T-helper 2 cell treated with Interferon-gamma antibody and Interleukin-4, amounts not matched to agents 5 μg/mL and 100 μg/mL, for 36 hours (primary cell): ENCODE results near the gene MGMT.

Source experiments
- DNase-seq: peaks from one replicate; pipeline ENCODE4 v3.0.0; 2021; ENCODE audit warnings: low spot score
- H3K27ac Mint-ChIP-seq: one replicate; pipeline ENCODE4 v1.8.0; 2021; ENCODE audit warnings: mild to moderate bottlenecking, mixed read lengths
- H3K27me3 Mint-ChIP-seq: one replicate; pipeline ENCODE4 v1.8.0; 2021; ENCODE audit warnings: low read depth, mixed read lengths
- H3K36me3 Mint-ChIP-seq: one replicate; pipeline ENCODE4 v1.8.0; 2021; ENCODE audit warnings: low read depth, mixed read lengths
- H3K4me1 Mint-ChIP-seq: one replicate; pipeline ENCODE4 v1.8.0; 2021; ENCODE audit warnings: low read depth, mixed read lengths
- H3K4me3 Mint-ChIP-seq: one replicate; pipeline ENCODE4 v1.8.0; 2022; ENCODE audit warnings: mild to moderate bottlenecking, moderate library complexity, mixed read lengths
- H3K9me3 Mint-ChIP-seq: one replicate; pipeline ENCODE4 v1.8.0; 2021; ENCODE audit warnings: mixed read lengths

MGMT gene

DNA sequence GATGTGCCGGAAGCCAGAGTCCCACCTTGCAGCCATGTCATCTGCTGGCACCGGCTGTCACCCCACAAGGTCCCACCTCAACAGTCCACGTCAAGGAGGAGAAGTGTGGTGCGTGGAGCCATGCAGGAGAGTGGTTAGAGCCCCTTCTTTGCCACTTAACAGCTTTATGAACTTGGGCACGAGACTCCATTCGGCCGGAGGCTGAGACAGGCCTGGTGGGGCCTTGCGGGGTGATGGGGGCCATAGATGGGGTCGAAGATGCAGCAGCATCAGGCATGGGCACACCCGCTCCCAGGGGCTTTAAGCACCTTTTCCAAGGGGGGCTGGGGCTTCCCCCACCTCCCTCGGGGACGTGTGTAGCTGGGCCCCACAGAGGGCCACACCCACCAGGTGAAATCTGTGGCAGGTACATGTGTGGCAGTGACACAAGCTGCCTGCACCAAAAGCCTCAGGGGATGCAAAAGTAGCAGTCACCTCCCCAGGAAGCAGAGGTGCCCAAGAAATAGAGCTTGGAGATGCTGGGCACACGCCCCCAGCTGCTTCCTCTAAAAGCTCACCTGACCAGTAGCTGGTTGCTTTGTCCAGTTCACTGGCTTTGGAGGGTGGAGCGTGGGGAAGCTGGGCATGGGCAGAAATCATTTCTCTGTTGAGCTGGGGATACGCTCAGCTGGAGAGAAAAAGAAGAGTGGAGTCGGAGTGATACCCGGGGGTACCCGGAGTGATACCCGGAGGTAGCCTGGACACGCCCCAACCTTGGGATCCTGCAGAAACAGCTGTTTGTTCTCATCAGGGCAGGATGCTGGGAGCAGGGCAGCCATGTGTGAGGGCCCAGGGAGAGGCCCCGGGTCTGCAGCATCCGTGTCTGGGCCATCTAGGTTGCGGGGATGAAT lies 297.2 kb downstream of the MGMT start:
- DNase-seq, result no peak
- Mint-ChIP-seq H3K9me3 (no peaks in the 10 kb centered on the region), H3K36me3 (no peaks in the 10 kb centered on the region), H3K27ac (no peak overlapping the region), H3K27me3 (no peaks in the 10 kb centered on the region), H3K4me3 (no peak overlapping the region), H3K4me1 (no peaks in the 10 kb centered on the region)

DNA sequence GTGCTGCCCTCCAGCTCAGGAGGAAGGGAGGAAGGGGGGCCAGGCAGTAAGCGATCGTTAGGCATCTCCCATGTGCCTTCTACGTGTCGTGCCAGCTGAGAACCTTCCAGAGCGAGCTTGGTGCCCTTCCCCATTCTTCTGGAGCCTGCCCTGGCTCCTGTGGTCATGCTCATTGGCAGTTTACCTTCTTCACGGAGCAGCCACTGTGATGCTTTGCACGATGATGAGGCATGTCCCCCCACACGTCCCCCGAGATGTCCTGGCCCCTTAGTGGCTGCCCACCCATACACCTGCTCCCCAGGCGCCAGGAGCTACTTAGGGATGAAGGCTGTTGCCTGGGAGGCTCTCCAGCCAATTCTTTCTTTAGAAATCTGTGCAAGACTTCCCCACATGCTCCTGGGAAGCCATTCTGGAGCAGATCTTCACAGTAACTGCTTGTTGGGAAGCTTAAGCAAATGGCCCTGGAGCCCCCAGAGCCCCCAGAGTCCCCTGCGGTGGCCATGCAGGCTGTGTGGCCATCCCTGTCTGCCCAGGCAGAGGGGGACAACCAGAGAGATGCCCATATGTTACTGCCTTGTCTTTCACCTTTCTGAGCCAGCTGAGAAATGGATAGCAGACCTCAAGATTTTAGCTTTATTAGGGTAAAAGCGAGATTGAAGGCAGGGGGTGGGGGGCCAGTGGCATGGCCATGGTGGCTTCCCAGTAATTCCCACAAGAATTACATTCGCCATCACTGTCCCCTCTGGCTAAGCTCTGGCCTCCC lies 298.0 kb downstream of the MGMT start:
- Mint-ChIP-seq H3K4me3 (no peak overlapping the region), H3K36me3 (no peaks in the 10 kb centered on the region), H3K27ac (no peak overlapping the region), H3K4me1 (no peaks in the 10 kb centered on the region), H3K9me3 (no peaks in the 10 kb centered on the region), H3K27me3 (no peaks in the 10 kb centered on the region)
- DNase-seq, result no peak

DNA sequence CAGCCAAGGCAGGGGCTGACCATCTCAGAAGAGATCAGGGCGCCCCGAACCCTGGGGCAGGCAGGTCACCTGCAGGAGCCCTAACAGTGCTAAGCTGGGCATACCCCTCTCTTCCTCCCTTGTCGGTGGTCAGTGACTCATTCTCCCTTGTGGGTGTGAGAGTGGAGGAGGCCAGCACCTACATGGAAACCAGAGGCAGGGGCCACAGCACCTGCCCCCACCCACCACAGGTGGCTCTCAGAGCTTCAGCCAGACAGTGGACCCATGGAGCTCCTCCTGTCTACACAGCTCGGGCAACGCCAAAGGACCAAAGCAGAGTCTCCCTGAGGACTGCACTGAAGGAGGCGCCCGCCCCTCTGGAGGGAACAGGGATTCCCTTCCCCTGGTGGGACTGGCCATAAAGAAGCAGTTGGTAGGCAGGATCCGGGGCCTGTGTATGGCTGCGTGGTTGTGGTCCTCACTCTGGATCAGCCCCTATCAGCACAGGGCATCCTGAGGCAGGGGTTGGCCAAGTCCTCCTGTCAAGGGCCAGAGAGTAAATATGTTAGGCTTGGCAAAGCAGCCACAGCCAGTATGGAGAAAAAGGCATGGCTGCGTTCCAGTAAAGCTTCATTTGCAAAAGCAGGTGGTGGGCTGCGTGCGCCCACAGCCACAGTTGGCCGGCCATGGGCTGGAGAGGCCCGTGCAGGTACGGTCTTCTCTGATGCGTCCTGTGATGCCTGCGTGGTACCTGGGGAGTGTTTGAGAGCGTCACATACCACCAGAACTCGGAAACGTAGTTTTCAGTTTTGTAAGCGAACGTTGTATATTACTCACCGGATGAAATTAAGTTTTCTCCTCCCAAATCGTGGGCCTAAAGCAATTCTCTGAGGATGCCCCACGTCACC lies 298.9 kb downstream of the MGMT start:
- Mint-ChIP-seq H3K27me3 (no peaks in the 10 kb centered on the region), H3K4me1 (no peaks in the 10 kb centered on the region), H3K4me3 (no peak overlapping the region), H3K36me3 (no peaks in the 10 kb centered on the region), H3K27ac (no peak overlapping the region), H3K9me3 (no peaks in the 10 kb centered on the region)
- DNase-seq, result no peak

DNA sequence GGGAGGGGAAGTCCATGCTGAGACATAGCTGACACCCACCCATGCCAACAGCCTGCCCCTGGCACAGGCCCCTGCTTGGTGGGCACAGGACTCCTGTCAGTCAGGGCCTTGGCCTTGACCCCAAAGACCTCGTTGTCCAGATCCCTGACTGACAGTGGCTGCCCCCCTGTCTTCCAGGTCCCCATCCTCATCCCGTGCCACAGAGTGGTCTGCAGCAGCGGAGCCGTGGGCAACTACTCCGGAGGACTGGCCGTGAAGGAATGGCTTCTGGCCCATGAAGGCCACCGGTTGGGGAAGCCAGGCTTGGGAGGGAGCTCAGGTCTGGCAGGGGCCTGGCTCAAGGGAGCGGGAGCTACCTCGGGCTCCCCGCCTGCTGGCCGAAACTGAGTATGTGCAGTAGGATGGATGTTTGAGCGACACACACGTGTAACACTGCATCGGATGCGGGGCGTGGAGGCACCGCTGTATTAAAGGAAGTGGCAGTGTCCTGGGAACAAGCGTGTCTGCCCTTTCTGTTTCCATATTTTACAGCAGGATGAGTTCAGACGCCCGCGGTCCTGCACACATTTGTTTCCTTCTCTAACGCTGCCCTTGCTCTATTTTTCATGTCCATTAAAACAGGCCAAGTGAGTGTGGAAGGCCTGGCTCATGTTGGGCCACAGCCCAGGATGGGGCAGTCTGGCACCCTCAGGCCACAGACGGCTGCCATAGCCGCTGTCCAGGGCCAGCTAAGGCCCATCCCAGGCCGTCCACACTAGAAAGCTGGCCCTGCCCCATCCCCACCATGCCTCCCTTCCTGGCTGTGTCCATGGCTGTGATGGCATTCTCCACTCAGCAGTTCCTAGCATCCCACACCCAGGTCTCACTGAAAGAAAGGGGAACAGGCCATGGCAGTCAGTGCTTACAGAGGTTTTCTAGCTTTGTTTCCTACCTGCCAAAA lies 299.8 kb downstream of the MGMT start:
- Mint-ChIP-seq H3K36me3 (no peaks in the 10 kb centered on the region), H3K27me3 (no peaks in the 10 kb centered on the region), H3K4me1 (no peaks in the 10 kb centered on the region), H3K9me3 (no peaks in the 10 kb centered on the region), H3K4me3 (no peak overlapping the region), H3K27ac (no peak overlapping the region)
- DNase-seq, result no peak

DNA sequence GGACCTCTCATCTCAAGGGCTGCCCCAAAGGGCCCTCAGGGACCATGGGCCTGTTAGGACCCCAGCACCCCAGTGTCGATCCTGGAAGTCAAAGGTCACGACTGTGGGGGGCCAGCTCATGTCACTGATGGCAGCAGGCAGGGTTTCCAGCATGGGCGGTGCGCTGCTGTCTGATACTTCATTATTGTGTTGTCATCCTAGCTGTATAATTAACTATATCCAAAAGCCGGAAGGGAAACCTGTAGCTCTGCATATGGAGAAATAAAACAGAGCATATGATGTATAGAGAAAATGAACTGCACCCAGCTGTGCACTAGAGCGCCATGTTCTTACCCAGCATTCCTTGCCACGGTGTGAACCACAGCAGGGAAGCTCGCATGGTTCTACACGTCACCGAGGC lies 300.7 kb downstream of the MGMT start:
- Mint-ChIP-seq H3K27ac (no peak overlapping the region), H3K9me3 (no peaks in the 10 kb centered on the region), H3K4me3 (no peak overlapping the region), H3K27me3 (no peaks in the 10 kb centered on the region), H3K4me1 (no peaks in the 10 kb centered on the region), H3K36me3 (no peaks in the 10 kb centered on the region)
- no peak for DNase-seq

DNA sequence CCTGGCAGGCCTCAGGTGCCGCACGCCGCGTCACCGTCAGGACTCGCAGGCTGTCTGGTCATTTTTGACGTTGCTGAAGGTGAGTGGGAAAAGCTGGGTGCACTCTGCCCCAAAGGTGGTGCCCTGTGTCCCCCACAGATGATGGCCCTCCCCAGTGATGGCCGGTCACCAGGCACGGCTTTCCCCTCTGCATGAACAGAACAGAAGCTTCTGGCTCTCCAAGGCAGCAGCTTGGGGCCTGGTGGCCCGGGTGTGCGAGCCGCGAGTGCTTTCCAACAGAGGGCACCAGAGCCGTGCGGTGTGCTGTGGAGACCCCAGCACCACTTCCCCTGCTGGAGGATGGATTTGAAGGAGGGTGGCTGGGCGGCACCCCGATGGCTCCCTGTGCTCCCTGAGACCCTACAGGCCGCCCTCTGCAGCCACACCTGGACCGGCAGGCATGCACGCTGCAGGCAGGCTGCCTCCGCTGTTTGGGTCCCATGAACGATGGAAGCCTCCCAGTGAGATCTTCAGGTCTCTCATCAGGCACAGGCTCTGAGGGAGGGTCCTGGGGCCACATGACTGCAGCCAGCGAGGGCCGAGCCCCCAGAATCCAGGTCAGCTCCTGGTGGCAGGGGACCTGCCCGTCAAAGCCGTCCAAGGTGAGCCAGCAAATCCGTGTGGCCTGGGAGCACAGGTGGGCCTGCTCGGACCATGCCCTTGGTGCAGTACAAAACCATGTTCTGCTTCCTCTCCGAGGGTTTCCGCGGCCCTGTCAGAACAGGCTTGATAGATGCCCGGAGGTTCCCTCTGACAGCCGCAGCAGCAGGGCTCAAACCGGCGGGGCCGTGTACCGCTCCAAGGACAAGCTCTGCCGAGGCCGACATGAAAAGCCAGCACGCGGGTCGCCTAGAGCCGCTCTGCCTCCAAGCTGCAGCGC lies 301.7 kb downstream of the MGMT start:
- Mint-ChIP-seq H3K4me1 (no peaks in the 10 kb centered on the region), H3K9me3 (no peaks in the 10 kb centered on the region), H3K27ac (no peak overlapping the region), H3K36me3 (no peaks in the 10 kb centered on the region), H3K27me3 (no peaks in the 10 kb centered on the region), H3K4me3 (no peak overlapping the region)
- no peak for DNase-seq

DNA sequence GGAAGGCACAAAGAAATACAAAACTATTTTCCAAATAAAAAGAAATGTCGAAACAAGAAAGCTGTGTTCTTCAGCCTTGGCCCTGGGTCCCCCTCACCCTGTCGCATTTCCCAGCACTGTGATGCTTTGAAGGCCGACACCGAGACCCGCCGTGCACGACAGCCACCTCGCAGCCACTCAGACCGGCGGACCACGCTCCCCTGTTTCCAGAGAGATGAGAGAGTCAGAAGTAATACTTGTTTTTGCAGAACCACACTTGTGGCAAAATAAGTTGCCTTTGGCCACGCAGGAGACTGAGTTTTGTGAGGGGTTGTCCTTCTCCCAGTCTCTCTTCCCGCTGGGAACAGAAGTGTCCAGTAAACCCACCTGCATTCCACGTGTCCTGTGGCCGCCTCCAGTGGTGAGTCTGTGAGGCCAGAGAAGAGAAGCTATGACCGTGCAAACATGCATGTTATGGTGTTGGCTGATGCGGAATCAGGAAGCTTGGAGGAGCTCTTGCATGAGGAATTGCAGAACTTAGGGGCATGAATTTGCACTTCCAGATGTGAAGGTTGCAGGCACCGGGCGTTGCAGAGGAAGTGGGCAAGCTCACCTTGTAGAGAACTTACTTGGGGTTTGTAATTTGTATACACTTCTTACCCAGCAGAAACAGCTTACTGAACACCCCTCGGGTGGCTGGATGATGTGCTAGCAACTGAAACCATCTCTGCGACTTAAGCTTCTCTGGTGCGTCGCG lies 302.5 kb downstream of the MGMT start:
- H3K36me3 Mint-ChIP-seq, result no peaks in the 10 kb centered on the region
- H3K4me3 Mint-ChIP-seq, result no peak overlapping the region
- no peaks in the 10 kb centered on the region for H3K4me1 Mint-ChIP-seq
- DNase-seq, result no peak
- H3K9me3 Mint-ChIP-seq, result no peaks in the 10 kb centered on the region
- H3K27me3 Mint-ChIP-seq, result no peaks in the 10 kb centered on the region
- H3K27ac Mint-ChIP-seq, result no peak overlapping the region

DNA sequence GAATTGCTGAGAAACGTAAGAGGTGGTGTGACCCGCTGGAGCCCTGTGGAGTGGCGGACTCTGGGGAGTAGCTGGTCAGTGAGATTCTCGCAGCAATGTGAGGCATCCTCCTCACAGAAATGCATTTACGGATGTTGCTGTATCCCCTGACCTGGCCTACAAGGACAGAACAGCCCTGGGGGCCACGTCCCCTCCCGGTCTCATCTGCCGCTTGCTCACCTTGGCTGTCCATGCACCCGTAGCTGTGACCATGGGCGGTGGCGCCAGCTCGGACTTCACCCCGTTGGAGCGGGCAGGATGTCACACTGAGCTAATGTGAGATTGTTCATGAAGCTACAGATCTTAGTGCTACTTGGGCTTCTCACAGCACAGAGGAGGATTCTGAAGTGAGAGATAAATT lies 303.2 kb downstream of the MGMT start:
- no peaks in the 10 kb centered on the region for H3K4me1 Mint-ChIP-seq
- no peak overlapping the region for H3K27ac Mint-ChIP-seq
- no peaks in the 10 kb centered on the region for H3K36me3 Mint-ChIP-seq
- DNase-seq, result no peak
- no peaks in the 10 kb centered on the region for H3K27me3 Mint-ChIP-seq
- no peak overlapping the region for H3K4me3 Mint-ChIP-seq
- no peaks in the 10 kb centered on the region for H3K9me3 Mint-ChIP-seq

DNA sequence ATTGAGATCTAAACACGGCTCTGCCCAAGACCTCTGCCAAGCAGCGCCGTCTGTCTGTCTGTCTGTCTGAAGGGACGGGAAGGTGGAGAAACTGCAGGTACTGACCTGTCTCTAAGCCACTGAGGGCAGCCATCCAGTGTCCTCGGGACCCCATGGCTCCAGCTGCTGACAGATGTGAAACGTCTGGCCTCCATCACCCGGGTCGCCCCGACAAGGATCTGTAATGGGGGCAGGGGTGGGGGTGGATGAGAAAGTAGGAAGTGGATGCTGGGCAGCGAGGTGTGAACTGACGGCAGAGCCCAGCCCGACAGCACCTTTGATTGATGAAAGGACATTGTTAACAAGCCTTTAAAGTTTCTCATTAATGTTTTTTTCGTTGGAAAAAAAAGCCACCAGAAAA lies 304.0 kb downstream of the MGMT start:
- H3K9me3 Mint-ChIP-seq, result no peaks in the 10 kb centered on the region
- H3K36me3 Mint-ChIP-seq, result no peaks in the 10 kb centered on the region
- H3K27me3 Mint-ChIP-seq, result no peaks in the 10 kb centered on the region
- no peak overlapping the region for H3K27ac Mint-ChIP-seq
- H3K4me1 Mint-ChIP-seq, result no peaks in the 10 kb centered on the region
- DNase-seq, result no peak
- H3K4me3 Mint-ChIP-seq, result no peak overlapping the region

DNA sequence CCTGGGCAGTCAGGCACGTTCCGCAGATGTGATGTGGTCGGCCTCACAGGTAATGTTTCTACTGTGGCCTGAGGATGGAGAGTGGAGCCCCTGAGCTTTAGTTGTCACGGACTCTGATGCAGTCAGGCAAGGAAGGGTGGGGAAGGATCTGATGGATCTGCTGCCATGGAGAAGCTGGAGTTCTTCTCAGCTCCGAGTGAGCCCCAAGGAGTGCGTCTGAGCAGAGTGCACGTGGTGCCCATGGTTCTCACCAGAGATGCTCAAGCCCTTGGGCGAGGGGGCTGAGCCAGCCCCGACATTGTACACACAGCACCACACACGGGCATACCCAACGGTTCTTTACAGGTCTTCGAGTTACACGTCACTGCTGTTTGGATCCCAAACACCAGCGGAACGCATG lies 304.5 kb downstream of the MGMT start:
- no peaks in the 10 kb centered on the region for H3K4me1 Mint-ChIP-seq
- no peak overlapping the region for H3K27ac Mint-ChIP-seq
- H3K27me3 Mint-ChIP-seq, result no peaks in the 10 kb centered on the region
- no peak overlapping the region for H3K4me3 Mint-ChIP-seq
- DNase-seq, result no peak
- no peaks in the 10 kb centered on the region for H3K9me3 Mint-ChIP-seq
- no peaks in the 10 kb centered on the region for H3K36me3 Mint-ChIP-seq

DNA sequence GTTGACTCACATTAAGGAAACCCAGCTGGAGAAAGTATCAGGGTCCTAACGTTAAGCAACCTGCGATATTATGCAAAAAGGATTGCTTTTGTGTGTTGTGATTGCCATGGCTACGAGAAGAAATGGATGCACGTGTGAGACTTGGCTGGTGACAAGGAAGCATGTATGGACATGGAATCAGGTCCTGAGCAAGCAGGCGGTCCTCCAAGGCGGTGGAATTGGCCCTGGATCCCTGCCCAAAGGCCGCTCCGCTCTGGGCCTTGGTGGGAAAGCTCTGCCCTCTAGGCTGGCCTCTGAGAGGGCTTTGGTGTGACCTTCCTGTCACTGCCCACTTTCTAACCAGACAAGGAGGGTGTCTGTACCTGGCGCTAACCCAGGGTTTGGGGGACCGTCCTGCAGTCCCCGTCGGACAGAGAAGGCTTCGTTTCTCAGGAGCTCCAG lies 305.0 kb downstream of the MGMT start:
- Mint-ChIP-seq H3K36me3 (no peaks in the 10 kb centered on the region), H3K4me1 (no peaks in the 10 kb centered on the region), H3K9me3 (peaks cover 4% of the 10 kb centered on the region), H3K27me3 (no peaks in the 10 kb centered on the region), H3K4me3 (no peak overlapping the region), H3K27ac (no peak overlapping the region)
- no peak for DNase-seq
